ENCODE data around the gene CENPV. TPM values are rescaled to one million over a fixed set of nuclear protein-coding genes. Genes with fewer than 3 reads are reported as not detected.
"Not testable (repeated sequence)": the region's sequence is repeated elsewhere in the genome, so short reads cannot be mapped to it uniquely, and the experiment has no call there.

Gene CENPV
- total RNA-seq, 8 experiments from 2014 or later, result 9.0 to 310 (median 79.3) TPM

DNA sequence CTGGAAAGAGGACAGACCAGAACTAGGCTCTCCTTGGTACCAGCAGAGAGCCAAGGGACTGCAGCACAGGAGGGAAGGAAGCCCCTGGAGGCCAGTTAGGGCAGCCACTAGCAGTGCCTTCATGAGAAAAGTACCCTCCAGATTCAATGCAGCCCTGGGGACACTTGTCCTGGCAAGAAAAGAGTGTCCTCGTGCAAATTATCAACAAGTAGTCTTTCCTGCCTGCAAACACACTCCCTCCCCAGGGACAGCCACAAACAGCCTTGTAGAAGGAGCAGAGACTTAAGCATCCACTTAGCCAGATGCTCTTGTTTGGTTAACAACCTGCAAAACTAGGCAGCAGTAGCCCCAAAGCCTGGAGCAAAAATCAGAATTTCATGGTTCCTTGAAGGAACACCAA, 24.3 kb downstream of the CENPV start:
- Histone ChIP-seq H3K4me1 (replicated peaks in 1 of 2) (no peaks in the 10 kb centered on the region), H3K4me3 (no peak overlapping the region), H3K27ac (no peak overlapping the region)
- WGBS, 10 experiments, result 0 to 67% (median 50%) methylated on average over 1 of the region's 1 CpG; no CpG with 5 or more reads in 4 of the 10 experiments
- in situ Hi-C loops (cut with MboI; ENCODE audit: low pct_unique_long_range_greater_than_20kb in 2 of 9, low sequenced_read_pairs in 9 of 9, unreplicated experiment in 9 of 9), result no loop called here
- ATAC-seq (replicated peaks in 6 of 8), result peak in 2 of 8 experiments; percentile 20 to 22

DNA sequence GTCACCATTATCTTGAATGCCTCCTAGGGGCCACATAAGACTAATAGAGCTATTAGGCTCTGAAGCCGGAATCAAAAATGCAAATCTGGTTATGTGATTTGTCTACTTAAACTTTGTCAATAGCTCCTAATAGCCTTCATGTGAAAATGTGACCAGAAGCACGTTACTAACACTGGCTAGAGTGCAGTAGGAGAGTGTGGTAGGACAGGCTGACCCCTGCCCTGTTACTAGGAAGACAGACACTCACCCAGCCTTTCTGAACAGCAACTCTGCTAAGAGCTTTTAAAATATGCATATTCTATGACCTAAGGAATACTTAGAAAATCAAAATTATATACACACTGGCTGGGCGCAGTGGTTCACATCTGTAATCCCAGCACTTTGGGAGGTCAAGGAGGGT, 26.3 kb downstream of the CENPV start:
- H3K4me3 ChIP-seq, result no peak overlapping the region
- ATAC-seq (replicated peaks in 6 of 8), result no peak
- 90 to 100% (median 100%) methylated on average over 1 to 3 of the region's 3 CpGs; no CpG with 5 or more reads in 3 of the 10 experiments for WGBS, 10 experiments
- H3K4me1 ChIP-seq (replicated peaks in 1 of 2), result no peaks in the 10 kb centered on the region
- no peak overlapping the region for H3K27ac ChIP-seq
- in situ Hi-C loops (cut with MboI; ENCODE audit: low pct_unique_long_range_greater_than_20kb in 2 of 9, low sequenced_read_pairs in 9 of 9, unreplicated experiment in 9 of 9), result no loop called here

DNA sequence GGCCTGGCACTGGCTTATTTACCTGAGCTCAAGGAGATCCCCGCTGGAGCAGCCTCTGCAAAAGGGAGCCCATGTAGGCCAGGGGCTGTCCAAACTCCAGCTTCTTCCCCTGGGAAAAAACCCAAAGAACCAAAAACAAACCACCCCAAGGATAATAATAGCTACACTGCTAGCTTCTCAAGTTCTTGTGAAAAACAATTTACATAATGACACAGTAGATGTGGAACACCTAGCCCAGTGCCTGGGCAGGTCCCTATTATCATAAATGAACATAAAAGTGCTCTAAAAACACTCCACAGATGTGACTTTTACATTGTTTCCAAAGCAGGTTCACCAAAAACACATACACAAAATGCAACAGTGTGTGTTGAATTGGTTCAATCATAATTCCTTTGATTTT, 27.3 kb downstream of the CENPV start:
- ATAC-seq (replicated peaks in 6 of 8), result peak in 3 of 8 experiments; percentile 11 to 43 (median 37)
- WGBS, 10 experiments, result 88 to 100% methylated on average over 1 of the region's 1 CpG; no CpG with 5 or more reads in 8 of the 10 experiments
- Histone ChIP-seq H3K4me3 (no peak overlapping the region), H3K4me1 (replicated peaks in 1 of 2) (no peaks in the 10 kb centered on the region), H3K27ac (no peak overlapping the region)
- in situ Hi-C loops (cut with MboI; ENCODE audit: low pct_unique_long_range_greater_than_20kb in 2 of 9, low sequenced_read_pairs in 9 of 9, unreplicated experiment in 9 of 9), result no loop called here

DNA sequence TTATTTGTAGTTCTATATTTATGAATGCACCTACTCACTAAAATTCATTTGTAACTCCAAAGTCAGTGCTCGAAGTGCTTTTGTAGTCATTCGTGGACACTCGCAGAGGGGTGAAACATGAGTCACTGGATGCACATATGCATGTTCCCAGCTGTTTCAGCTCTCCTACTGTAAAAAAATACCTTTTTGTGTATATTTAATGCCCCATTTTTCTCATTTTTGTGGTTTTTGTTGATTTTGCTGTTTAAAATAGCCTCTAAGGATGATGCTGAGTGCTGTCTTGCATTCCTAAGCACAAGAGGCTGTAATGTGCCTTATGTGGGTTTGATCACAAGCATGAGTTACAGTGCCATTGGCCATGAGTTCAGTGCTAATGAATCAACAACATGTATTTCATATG, 30.6 kb downstream of the CENPV start:
- peak in 3 of 8 experiments; percentile 87 to 95 (median 92) for ATAC-seq (replicated peaks in 6 of 8)
- in situ Hi-C loops (cut with MboI; ENCODE audit: low pct_unique_long_range_greater_than_20kb in 2 of 9, low sequenced_read_pairs in 9 of 9, unreplicated experiment in 9 of 9), result loop anchor here in 1 of 9 experiments (25.0 kb wide), 1 partner anchor 90 kb away; the partner anchor contains the start of gene TRPV2
- no peak overlapping the region for H3K27ac ChIP-seq
- no peaks in the 10 kb centered on the region for H3K4me1 ChIP-seq (replicated peaks in 1 of 2)
- 0 to 100% (median 69%) methylated on average over 2 to 3 of the region's 3 CpGs for WGBS, 10 experiments
- H3K4me3 ChIP-seq, result no peak overlapping the region

DNA sequence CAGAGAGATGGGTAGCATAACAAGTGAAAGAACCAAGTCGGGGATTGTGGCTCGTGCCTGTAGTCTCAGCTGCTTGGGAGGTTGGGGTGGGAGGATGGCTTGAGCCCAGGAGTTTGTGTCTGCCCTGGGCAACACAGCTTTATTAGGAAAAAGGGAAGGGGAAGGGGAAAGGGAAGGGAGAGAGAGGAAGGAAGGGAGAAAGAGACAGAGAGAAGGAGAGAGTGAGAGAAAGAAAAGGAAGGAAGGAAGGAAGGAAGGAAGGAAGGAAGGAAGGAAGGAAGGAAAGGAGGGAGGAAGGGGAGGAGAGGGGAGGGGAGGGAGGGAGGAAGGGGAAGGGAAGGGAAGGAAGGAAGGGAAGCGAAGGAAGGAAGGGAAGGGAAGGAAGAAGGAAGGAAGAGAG, 33.3 kb downstream of the CENPV start:
- Histone ChIP-seq H3K4me3 (no peak overlapping the region), H3K27ac (no peak overlapping the region), H3K4me1 (replicated peaks in 1 of 2) (no peaks in the 10 kb centered on the region)
- 20 to 100% (median 50%) methylated on average over 1 of the region's 3 CpGs; no CpG with 5 or more reads in 7 of the 10 experiments for WGBS, 10 experiments
- in situ Hi-C loops (cut with MboI; ENCODE audit: low pct_unique_long_range_greater_than_20kb in 2 of 9, low sequenced_read_pairs in 9 of 9, unreplicated experiment in 9 of 9), result loop anchor here in 1 of 9 experiments (25.0 kb wide), 1 partner anchor 92 kb away; the partner anchor contains the start of gene TRPV2
- ATAC-seq (replicated peaks in 6 of 8), result no peak

DNA sequence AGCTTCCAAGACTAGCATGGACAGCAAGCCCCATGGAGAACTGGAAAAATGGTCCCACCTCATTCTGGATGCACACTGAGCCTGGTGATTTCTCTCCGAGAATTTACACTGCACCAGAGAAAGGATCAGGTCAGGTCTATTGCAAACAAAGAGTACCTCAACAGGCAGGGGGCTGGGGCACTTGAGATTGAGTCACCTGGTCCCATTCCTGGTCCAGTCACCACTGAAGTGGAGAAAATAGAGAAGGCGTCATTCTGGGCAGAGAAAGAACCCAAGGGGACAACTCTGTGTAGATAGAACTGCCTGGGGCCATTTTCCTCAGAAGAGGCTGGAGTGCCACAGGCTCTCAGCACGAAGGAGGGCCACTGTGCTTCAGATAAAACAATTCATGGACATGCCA, 38.4 kb downstream of the CENPV start:
- WGBS, 10 experiments, result 40 to 100% (median 93%) methylated on average over 1 to 3 of the region's 3 CpGs; no CpG with 5 or more reads in 1 of the 10 experiments
- Histone ChIP-seq H3K4me1 (replicated peaks in 1 of 2) (no peaks in the 10 kb centered on the region), H3K4me3 (no peak overlapping the region), H3K27ac (no peak overlapping the region)
- no peak for ATAC-seq (replicated peaks in 6 of 8)
- in situ Hi-C loops (cut with MboI; ENCODE audit: low pct_unique_long_range_greater_than_20kb in 2 of 9, low sequenced_read_pairs in 9 of 9, unreplicated experiment in 9 of 9), result loop anchor here in 1 of 9 experiments (25.0 kb wide), 1 partner anchor 97 kb away; the partner anchor contains the start of gene TRPV2

DNA sequence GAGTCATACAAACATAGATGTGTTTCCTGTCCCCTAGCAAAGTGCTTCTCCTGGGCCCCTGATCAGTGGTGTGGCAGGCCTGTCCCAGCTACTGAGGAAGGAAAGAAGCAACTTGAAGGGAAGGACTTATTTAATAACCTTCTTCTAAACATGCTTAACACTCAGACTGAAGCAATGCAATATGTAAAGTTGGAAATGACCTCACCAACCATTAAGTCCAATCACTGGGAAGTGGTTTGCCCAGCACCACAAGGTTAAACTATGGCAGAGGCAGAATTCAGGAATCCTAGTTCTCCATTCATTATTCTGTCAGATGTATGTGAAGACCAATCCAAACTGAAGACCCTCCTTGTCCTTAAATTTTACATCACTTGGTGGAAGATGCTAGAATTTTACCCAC, 39.1 kb downstream of the CENPV start:
- no peaks in the 10 kb centered on the region for H3K4me1 ChIP-seq (replicated peaks in 1 of 2)
- in situ Hi-C loops (cut with MboI; ENCODE audit: low pct_unique_long_range_greater_than_20kb in 2 of 9, low sequenced_read_pairs in 9 of 9, unreplicated experiment in 9 of 9), result loop anchor here in 1 of 9 experiments (25.0 kb wide), 1 partner anchor 98 kb away; the partner anchor contains the start of gene TRPV2
- no peak overlapping the region for H3K4me3 ChIP-seq
- no peak overlapping the region for H3K27ac ChIP-seq
- peak in 3 of 8 experiments; percentile 62 to 96 (median 78) for ATAC-seq (replicated peaks in 6 of 8)

DNA sequence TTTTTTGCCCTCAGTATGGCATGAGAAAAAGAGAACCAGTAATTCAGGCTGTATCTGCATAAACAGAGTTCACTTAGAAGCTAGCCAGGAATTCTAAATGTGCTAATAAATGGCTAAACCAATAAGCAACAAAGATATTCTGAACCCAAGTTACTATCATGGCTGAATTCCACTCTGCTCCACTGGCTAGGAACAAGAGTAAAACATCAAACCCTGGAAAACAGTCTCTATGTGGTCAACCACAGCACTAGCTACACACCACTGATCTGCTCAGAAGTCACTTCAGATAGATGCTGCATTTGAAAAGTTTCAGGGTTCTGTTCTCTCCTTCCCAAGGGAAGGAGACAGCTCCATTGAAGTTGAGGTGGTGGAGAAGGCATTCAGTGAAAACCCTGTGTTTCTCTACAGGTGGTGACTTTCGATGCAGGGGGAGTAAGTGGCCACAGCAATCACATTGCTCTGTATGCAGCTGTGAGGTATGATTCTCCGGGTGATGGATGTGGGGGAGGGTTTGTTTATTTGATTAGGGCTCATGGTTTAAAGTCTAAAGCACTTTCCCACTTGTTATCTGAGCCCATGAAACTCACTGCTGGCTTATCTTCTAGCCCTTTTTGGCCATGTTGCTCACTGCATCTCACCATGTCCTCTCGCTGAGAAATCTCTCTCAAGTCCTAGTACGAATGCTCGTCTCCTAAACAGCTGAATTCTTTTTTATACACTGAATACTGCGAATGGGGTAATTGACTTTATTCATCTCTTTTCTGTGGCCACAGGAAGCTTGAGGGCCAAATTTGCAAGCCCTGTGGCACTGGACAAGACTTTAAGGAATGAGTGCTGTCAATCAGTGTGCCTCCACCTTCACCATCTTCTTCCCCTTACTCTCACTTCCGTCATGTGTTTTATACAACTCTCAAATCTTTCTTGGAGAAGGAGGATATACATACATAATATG, 39.9 kb downstream of the CENPV start:
- H3K4me1 ChIP-seq (replicated peaks in 1 of 2), result no peaks in the 10 kb centered on the region
- peak in 3 of 8 experiments; percentile 20 to 40 (median 28) for ATAC-seq (replicated peaks in 6 of 8)
- no peak overlapping the region for H3K27ac ChIP-seq
- 81 to 100% (median 95%) methylated on average over 1 to 6 of the region's 7 CpGs; no CpG with 5 or more reads in 3 of the 10 experiments for WGBS, 10 experiments
- no peak overlapping the region for H3K4me3 ChIP-seq
- in situ Hi-C loops (cut with MboI; ENCODE audit: low pct_unique_long_range_greater_than_20kb in 2 of 9, low sequenced_read_pairs in 9 of 9, unreplicated experiment in 9 of 9), result loop anchor here in 1 of 9 experiments (25.0 kb wide), 1 partner anchor 99 kb away; the partner anchor contains the start of gene TRPV2

DNA sequence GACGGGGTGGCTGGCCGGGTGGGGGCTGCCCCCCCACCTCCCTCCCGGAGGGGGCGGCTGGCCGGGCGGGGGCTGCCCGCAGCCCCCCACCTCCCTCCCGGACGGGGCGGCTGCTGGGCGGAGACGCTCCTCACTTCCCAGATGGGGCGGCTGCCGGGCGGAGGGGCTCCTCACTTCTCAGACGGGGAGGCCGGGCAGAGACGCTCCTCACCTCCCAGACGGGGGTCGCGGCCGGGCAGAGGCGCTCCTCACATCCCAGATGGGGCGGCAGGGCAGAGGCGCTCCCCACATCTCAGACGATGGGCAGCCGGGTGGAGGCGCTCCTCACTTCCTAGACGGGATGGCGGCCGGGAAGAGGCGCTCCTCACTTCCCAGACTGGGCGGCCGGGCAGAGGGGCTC, 41.2 kb downstream of the CENPV start:
- H3K4me1 ChIP-seq (replicated peaks in 1 of 2), result not testable (repeated sequence)
- no CpG with 5 or more reads among the region's 34 CpGs for WGBS, 10 experiments

DNA sequence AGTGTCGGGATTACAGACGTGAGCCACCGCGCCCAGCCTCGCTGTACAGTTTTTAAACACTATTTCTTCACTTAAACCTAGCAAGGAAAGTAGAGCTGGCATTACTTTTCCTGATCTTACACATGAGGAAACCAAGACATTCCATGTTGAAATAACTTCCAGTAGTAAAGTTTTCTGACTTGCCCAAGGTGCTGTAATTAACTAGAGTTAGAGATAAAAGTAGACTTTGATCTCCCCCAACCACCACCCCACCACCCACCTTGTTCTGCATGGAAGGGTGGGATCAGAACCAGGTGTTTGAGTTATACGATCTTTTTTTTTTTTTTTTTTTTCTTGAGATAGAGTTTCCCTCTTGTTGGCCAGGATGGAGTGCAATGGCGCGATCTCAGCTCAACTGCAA, 47.1 kb downstream of the CENPV start:
- no peak overlapping the region for H3K4me3 ChIP-seq
- WGBS, 10 experiments, result 80 to 100% (median 94%) methylated on average over 5 to 7 of the region's 8 CpGs; no CpG with 5 or more reads in 6 of the 10 experiments

More for the DNA sequence above, 41.2 kb downstream of the CENPV start:
- not testable (repeated sequence) for H3K27ac ChIP-seq; H3K4me3 ChIP-seq; ATAC-seq (replicated peaks in 6 of 8)
- in situ Hi-C loops (cut with MboI; ENCODE audit: low pct_unique_long_range_greater_than_20kb in 2 of 9, low sequenced_read_pairs in 9 of 9, unreplicated experiment in 9 of 9), result loop anchor here in 1 of 9 experiments (25.0 kb wide), 1 partner anchor 100 kb away; the partner anchor contains the start of gene TRPV2

DNA sequence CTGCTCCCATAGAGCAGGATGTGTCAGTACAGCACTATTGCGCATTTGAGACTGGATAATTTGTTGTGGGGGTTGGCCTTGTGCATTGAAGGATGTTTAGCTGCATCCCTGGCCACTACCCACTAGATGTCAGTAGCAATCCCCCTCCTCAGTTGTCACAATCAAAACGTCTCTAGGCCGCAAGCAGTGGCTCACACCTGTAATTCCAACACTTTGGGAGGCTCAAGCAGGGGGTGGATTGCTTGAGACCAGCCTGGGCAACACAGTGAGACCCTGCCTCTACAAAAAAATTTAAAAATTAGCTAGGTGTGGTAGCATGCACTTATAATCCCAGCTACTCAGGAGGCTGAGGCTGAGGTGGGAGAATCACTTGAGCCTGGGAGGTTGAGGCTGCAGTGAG, 48.4 kb downstream of the CENPV start:
- Histone ChIP-seq H3K4me3 (no peak overlapping the region), H3K4me1 (replicated peaks in 1 of 2) (no peaks in the 10 kb centered on the region), H3K27ac (no peak overlapping the region)
- ATAC-seq (replicated peaks in 6 of 8), result peak in 7 of 8 experiments; percentile 27 to 99 (median 70)
- 33 to 100% (median 58%) methylated on average over 1 to 2 of the region's 3 CpGs; no CpG with 5 or more reads in 6 of the 10 experiments for WGBS, 10 experiments
- in situ Hi-C loops (cut with MboI; ENCODE audit: low pct_unique_long_range_greater_than_20kb in 2 of 9, low sequenced_read_pairs in 9 of 9, unreplicated experiment in 9 of 9), result loop anchor here in 1 of 9 experiments (25.0 kb wide), 1 partner anchor 107 kb away; the partner anchor contains the start of gene TRPV2

More for the DNA sequence above, 47.1 kb downstream of the CENPV start:
- Histone ChIP-seq H3K27ac (no peak overlapping the region), H3K4me1 (replicated peaks in 1 of 2) (no peaks in the 10 kb centered on the region)
- no peak for ATAC-seq (replicated peaks in 6 of 8)
- in situ Hi-C loops (cut with MboI; ENCODE audit: low pct_unique_long_range_greater_than_20kb in 2 of 9, low sequenced_read_pairs in 9 of 9, unreplicated experiment in 9 of 9), result loop anchor here in 1 of 9 experiments (25.0 kb wide), 1 partner anchor 106 kb away; the partner anchor contains the start of gene TRPV2

DNA sequence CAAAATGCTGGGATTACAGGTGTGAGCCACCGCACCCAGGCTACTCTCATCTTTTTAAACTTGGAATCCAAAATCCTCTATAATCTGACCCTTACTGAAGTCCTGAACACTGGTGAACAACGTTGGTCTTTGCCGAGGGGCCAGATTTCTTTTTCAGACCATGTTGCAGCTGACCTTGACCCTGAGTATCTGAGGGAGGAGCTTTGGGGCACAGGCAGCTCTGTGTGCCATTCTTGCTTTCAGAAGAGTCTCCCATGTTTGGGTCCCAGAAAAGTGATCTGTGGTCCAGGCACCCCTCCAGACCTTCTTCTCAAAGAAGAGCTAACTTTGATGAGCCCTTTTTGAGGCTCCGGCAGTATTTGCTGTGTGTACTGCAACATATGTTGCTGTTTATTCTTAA, 50.4 kb downstream of the CENPV start:
- WGBS, 10 experiments, result 67 to 100% (median 92%) methylated on average over 1 to 3 of the region's 4 CpGs; no CpG with 5 or more reads in 3 of the 10 experiments
- no peak overlapping the region for H3K4me3 ChIP-seq
- H3K27ac ChIP-seq, result no peak overlapping the region
- no peak for ATAC-seq (replicated peaks in 6 of 8)
- in situ Hi-C loops (cut with MboI; ENCODE audit: low pct_unique_long_range_greater_than_20kb in 2 of 9, low sequenced_read_pairs in 9 of 9, unreplicated experiment in 9 of 9), result loop anchor here in 1 of 9 experiments (25.0 kb wide), 1 partner anchor 109 kb away; the partner anchor contains the start of gene TRPV2
- H3K4me1 ChIP-seq (replicated peaks in 1 of 2), result no peaks in the 10 kb centered on the region

All from motor neuron (in vitro differentiated cells).